Measurements from ENCODE around the gene CFAP90. TPM values are rescaled to one million over a fixed set of nuclear protein-coding genes. Genes with fewer than 3 reads are reported as not detected.

Gene CFAP90, protein sequence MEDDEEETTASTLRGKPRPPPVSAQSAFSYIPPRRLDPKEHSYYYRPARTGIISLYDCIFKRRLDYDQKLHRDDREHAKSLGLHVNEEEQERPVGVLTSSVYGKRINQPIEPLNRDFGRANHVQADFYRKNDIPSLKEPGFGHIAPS
- polyA plus RNA-seq (2011; rRNA removed) (0.09 and 0.10 TPM in 2 replicates), polyA minus RNA-seq (2011; rRNA and poly(A)+ RNA removed) (not detected in 2 replicates)

- POLR2A ChIA-PET: interaction anchor here (0.8 kb wide), 1 partner anchor 18 kb away, joined by 3 read pairs; the partner anchor contains the start of genes FASTKD3 and MTRR
- no peak within 1 kb of the TSS for H3K27ac ChIP-seq (ENCODE audit: low read depth, low read length)
Measured at GRCh38 chr5:7850395-7851239, at the start of gene CFAP90. Gene CFAP90, minus strand, starts transcription at chr5:7851133. Its CDS starts 112 bp downstream, at chr5:7851021.

GRCh38 chr5:7897014-7897600, 46.2 kb upstream of the CFAP90 start:
- H3K9me3 ChIP-seq (ENCODE audit: control insufficient read depth, insufficient read depth, low read length): no peaks in the 10 kb centered on the region
- ChIA-PET CTCF (interaction anchor here (0.6 to 3.7 kb wide), 11 partner anchors 8 to 1310 kb away, joined by 3 to 28 read pairs (median 4); no protein-coding TSS in a partner anchor), POLR2A (no interaction called here)

More at GRCh38 chr5:7850395-7851239, at the start of gene CFAP90:
- Histone ChIP-seq H3K4me3 (ENCODE audit: low read depth, low read length) (peak within 1 kb of the TSS; percentile 59), H3K9me3 (ENCODE audit: control insufficient read depth, insufficient read depth, low read length) (peaks cover 5% of the 10 kb centered on the region; the same call in 1 of the 2 replicates), H3K27me3 (ENCODE audit: control insufficient read depth, insufficient read depth, low read length) (peaks cover 26% of the 10 kb centered on the region)
- CTCF ChIA-PET: interaction anchor here (0.6 to 1.1 kb wide), 5 partner anchors 9 to 464 kb away, joined by 3 to 5 read pairs (median 3); partner anchors contain the start of genes FASTKD3 and MTRR
- no peak for DNase-seq (ENCODE audit: low read depth, low spot score)
- TF ChIP-seq, protein P1, sequence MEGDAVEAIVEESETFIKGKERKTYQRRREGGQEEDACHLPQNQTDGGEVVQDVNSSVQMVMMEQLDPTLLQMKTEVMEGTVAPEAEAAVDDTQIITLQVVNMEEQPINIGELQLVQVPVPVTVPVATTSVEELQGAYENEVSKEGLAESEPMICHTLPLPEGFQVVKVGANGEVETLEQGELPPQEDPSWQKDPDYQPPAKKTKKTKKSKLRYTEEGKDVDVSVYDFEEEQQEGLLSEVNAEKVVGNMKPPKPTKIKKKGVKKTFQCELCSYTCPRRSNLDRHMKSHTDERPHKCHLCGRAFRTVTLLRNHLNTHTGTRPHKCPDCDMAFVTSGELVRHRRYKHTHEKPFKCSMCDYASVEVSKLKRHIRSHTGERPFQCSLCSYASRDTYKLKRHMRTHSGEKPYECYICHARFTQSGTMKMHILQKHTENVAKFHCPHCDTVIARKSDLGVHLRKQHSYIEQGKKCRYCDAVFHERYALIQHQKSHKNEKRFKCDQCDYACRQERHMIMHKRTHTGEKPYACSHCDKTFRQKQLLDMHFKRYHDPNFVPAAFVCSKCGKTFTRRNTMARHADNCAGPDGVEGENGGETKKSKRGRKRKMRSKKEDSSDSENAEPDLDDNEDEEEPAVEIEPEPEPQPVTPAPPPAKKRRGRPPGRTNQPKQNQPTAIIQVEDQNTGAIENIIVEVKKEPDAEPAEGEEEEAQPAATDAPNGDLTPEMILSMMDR (IDR thresholded peaks at IDR 0.05; ENCODE audit: low read depth, low read length): peak; percentile 56

DNA sequence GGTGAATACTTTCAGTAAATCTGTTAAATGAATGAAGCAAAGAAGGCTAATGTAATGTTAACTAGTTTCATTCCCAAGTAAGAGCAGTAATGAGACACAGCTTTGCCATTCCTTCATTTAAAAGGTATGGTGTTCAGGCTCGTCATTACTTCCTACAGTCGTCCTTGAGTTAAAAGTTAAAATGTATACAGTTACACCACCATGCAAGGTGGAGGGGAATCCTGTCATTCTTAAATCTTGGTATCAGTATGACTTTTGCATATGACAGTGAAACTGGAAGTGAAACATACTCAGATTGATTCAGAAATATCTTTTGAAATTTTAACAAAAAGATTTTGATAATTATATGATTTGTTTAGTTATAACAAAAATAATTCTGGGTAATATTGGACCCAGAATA, 43.9 kb upstream of the CFAP90 start:
- POLR2A ChIA-PET: no interaction called here
- no peak overlapping the region for H3K27ac ChIP-seq (ENCODE audit: low read depth, low read length)
- CTCF ChIA-PET: no interaction called here
- H3K4me3 ChIP-seq (ENCODE audit: low read depth, low read length): no peak overlapping the region
- no peak for DNase-seq (ENCODE audit: low read depth, low spot score)
- no peaks in the 10 kb centered on the region for H3K27me3 ChIP-seq (ENCODE audit: control insufficient read depth, insufficient read depth, low read length)
- TF ChIP-seq, protein P1 (IDR thresholded peaks at IDR 0.05; ENCODE audit: low read depth, low read length): no peak
- H3K9me3 ChIP-seq (ENCODE audit: control insufficient read depth, insufficient read depth, low read length): no peaks in the 10 kb centered on the region

More at GRCh38 chr5:7897014-7897600, 46.2 kb upstream of the CFAP90 start:
- no peak overlapping the region for H3K27ac ChIP-seq (ENCODE audit: low read depth, low read length)
- H3K4me3 ChIP-seq (ENCODE audit: low read depth, low read length): no peak overlapping the region
- TF ChIP-seq, protein P1 (IDR thresholded peaks at IDR 0.05; ENCODE audit: low read depth, low read length): peak; percentile 54
- no peak for DNase-seq (ENCODE audit: low read depth, low spot score)
- H3K27me3 ChIP-seq (ENCODE audit: control insufficient read depth, insufficient read depth, low read length): no peaks in the 10 kb centered on the region

DNA sequence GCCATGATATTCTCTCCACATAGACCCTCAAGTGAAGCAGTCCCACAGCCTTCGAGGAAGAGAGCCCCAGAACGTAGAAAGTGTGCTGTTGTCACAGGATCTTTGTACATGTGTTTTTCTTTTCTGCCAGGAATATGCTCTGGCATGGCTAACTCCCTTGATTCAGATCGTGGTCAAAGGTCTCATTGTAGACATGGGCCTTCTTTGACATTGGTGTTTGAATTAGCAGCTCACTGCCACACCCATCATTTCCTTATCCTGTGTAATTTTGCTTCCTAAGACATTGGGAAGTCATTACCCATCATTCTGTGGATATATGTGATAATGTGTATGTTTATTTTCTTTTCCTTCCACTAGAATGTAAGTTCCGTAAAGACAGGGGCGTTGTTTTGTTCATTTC, 43.5 kb upstream of the CFAP90 start:
- DNase-seq (ENCODE audit: low read depth, low spot score): no peak
- Histone ChIP-seq H3K4me3 (ENCODE audit: low read depth, low read length) (no peak overlapping the region), H3K9me3 (ENCODE audit: control insufficient read depth, insufficient read depth, low read length) (no peaks in the 10 kb centered on the region), H3K27ac (ENCODE audit: low read depth, low read length) (no peak overlapping the region), H3K27me3 (ENCODE audit: control insufficient read depth, insufficient read depth, low read length) (no peaks in the 10 kb centered on the region)
- TF ChIP-seq, protein P1 (IDR thresholded peaks at IDR 0.05; ENCODE audit: low read depth, low read length): no peak
- ChIA-PET CTCF (no interaction called here), POLR2A (no interaction called here)

All from AG04450 (cell line).